ENCODE data around the gene IMPA2.

The IMPA2 gene

DNA sequence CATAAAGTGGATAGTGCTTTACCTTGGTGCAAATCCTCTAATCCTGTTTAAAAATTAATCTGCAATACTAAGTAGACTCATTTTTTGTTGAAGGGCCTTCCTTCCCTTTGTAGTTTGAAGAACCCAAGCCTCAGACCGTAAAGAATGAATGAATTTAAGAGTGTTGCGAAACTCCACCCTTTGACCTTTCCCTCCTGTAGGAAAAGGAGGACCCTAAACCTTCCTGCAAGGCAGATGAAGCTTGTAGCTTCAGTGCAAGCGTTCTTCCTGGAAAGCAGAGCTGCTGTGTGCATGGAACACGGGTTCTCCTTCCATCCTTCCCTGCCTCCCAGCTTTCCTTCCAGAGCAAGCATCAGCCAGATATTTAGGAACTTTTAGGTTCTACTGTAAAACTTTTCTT lies 1.7 kb downstream of the IMPA2 start:
- H3K27me3 ChIP-seq (ENCODE audit: low read depth, low read length), result no peaks in the 10 kb centered on the region
- no peak overlapping the region for H3K9ac ChIP-seq (ENCODE audit: low read length)
- no peaks in the 10 kb centered on the region for H3K9me3 ChIP-seq (ENCODE audit: insufficient read depth, low read length)
- peaks cover 8% of the 10 kb centered on the region for H3K4me1 ChIP-seq (ENCODE audit: low read length)
- no peak overlapping the region for H3K27ac ChIP-seq (ENCODE audit: low read length)
- H4K20me1 ChIP-seq (ENCODE audit: insufficient read depth, low read length), result 0 out of 2 replicates have a peak, but pooled peaks cover 4% of the 10 kb centered on the region
- TF ChIP-seq, protein P1, sequence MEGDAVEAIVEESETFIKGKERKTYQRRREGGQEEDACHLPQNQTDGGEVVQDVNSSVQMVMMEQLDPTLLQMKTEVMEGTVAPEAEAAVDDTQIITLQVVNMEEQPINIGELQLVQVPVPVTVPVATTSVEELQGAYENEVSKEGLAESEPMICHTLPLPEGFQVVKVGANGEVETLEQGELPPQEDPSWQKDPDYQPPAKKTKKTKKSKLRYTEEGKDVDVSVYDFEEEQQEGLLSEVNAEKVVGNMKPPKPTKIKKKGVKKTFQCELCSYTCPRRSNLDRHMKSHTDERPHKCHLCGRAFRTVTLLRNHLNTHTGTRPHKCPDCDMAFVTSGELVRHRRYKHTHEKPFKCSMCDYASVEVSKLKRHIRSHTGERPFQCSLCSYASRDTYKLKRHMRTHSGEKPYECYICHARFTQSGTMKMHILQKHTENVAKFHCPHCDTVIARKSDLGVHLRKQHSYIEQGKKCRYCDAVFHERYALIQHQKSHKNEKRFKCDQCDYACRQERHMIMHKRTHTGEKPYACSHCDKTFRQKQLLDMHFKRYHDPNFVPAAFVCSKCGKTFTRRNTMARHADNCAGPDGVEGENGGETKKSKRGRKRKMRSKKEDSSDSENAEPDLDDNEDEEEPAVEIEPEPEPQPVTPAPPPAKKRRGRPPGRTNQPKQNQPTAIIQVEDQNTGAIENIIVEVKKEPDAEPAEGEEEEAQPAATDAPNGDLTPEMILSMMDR (IDR thresholded peaks at IDR 0.05; ENCODE audit: low read depth, low read length), result no peak
- no peak for TF ChIP-seq EZH2phosphoT487 (IDR thresholded peaks at IDR 0.05; ENCODE audit: low read depth)
- H3K79me2 ChIP-seq (ENCODE audit: low read length), result no peaks in the 10 kb centered on the region; the same call in 1 of the 2 replicates
- H3K4me3 ChIP-seq (ENCODE audit: low read length), result peak overlapping the region; percentile 80; the same call in 1 of the 2 replicates
- peak overlapping the region; percentile 67 for H3K4me2 ChIP-seq (ENCODE audit: low read length)
- H3K36me3 ChIP-seq (replicated peaks; ENCODE audit: low read depth, low read length), result no peaks in the 10 kb centered on the region
- no peak overlapping the region for H2AFZ ChIP-seq (ENCODE audit: low read depth, low read length)

- no peak for TF ChIP-seq EZH2phosphoT487 (IDR thresholded peaks at IDR 0.05; ENCODE audit: low read depth)
- TF ChIP-seq, protein P1 (IDR thresholded peaks at IDR 0.05; ENCODE audit: low read depth, low read length), result no peak
- H3K36me3 ChIP-seq (replicated peaks; ENCODE audit: low read depth, low read length), result no peaks in the 10 kb centered on the region
- no peak overlapping the region for H3K4me3 ChIP-seq (ENCODE audit: low read length)
- no peak overlapping the region for H3K9ac ChIP-seq (ENCODE audit: low read length)
- H3K27ac ChIP-seq (ENCODE audit: low read length), result no peak overlapping the region
- H4K20me1 ChIP-seq (ENCODE audit: insufficient read depth, low read length), result 0 out of 2 replicates have a peak, but pooled peaks cover 4% of the 10 kb centered on the region
- H3K4me1 ChIP-seq (ENCODE audit: low read length), result peaks cover 8% of the 10 kb centered on the region
- no peak overlapping the region for H3K4me2 ChIP-seq (ENCODE audit: low read length)
- no peaks in the 10 kb centered on the region; the same call in 1 of the 2 replicates for H3K79me2 ChIP-seq (ENCODE audit: low read length)
- no peak overlapping the region for H2AFZ ChIP-seq (ENCODE audit: low read depth, low read length)
- H3K27me3 ChIP-seq (ENCODE audit: low read depth, low read length), result no peaks in the 10 kb centered on the region
- H3K9me3 ChIP-seq (ENCODE audit: insufficient read depth, low read length), result no peaks in the 10 kb centered on the region
Observed at GRCh38 chr18:11983592-11983991, 2.3 kb downstream of the IMPA2 start.

DNA sequence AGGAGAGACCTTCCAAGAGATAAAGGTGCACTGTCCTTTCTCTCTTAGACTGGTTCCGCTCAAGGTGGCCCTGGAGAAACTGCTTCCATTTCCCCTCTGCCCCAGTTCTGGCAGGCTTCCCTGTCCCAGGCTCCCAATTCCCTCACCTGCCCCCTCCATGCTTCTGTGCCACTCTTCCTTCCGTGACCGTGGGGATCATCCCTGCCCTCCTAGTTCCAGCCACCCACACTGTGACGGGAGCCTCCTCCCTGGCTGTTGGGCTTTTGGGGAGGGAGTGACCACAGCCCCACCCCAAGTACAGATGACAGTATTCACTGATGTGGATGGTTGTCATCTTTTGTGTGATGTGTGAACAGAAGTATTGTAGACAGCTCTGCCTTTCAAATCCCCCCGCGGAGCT lies 2.8 kb downstream of the IMPA2 start:
- Histone ChIP-seq H4K20me1 (ENCODE audit: insufficient read depth, low read length) (0 out of 2 replicates have a peak, but pooled peaks cover 4% of the 10 kb centered on the region), H3K4me2 (ENCODE audit: low read length) (no peak overlapping the region), H3K79me2 (ENCODE audit: low read length) (no peaks in the 10 kb centered on the region; the same call in 1 of the 2 replicates), H3K27me3 (ENCODE audit: low read depth, low read length) (no peaks in the 10 kb centered on the region), H3K4me3 (ENCODE audit: low read length) (no peak overlapping the region), H3K9ac (ENCODE audit: low read length) (no peak overlapping the region), H3K4me1 (ENCODE audit: low read length) (peaks cover 8% of the 10 kb centered on the region), H3K36me3 (replicated peaks; ENCODE audit: low read depth, low read length) (no peaks in the 10 kb centered on the region), H3K9me3 (ENCODE audit: insufficient read depth, low read length) (no peaks in the 10 kb centered on the region), H2AFZ (ENCODE audit: low read depth, low read length) (no peak overlapping the region), H3K27ac (ENCODE audit: low read length) (no peak overlapping the region)
- TF ChIP-seq EZH2phosphoT487 (IDR thresholded peaks at IDR 0.05; ENCODE audit: low read depth), result no peak
- TF ChIP-seq, protein P1 (IDR thresholded peaks at IDR 0.05; ENCODE audit: low read depth, low read length), result no peak

DNA sequence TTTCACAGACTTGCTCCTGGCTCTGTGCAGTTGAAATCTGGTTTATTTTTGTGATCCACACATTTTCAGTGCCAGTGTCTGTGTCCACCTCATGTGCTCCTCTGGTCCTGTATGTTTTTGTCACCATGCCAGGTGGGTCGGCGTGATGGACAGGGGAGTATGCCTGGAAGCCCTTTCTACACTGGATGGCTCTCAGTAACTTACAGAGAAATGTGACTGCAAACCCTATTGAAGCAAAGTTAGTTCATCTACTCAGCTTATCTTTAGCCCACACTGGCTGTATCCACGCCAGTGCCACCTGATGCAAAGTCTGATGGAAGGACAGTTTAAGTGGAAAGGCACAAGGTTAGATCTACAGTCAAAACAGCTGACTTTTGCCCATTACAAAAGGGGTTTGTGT lies 4.3 kb downstream of the IMPA2 start:
- Histone ChIP-seq H3K36me3 (replicated peaks; ENCODE audit: low read depth, low read length) (no peaks in the 10 kb centered on the region), H3K79me2 (ENCODE audit: low read length) (no peaks in the 10 kb centered on the region; the same call in 1 of the 2 replicates), H3K9ac (ENCODE audit: low read length) (no peak overlapping the region), H3K4me1 (ENCODE audit: low read length) (peaks cover 12% of the 10 kb centered on the region), H3K4me2 (ENCODE audit: low read length) (no peak overlapping the region), H3K4me3 (ENCODE audit: low read length) (no peak overlapping the region), H2AFZ (ENCODE audit: low read depth, low read length) (no peak overlapping the region), H3K9me3 (ENCODE audit: insufficient read depth, low read length) (no peaks in the 10 kb centered on the region), H4K20me1 (ENCODE audit: insufficient read depth, low read length) (0 out of 2 replicates have a peak, but pooled peaks cover 4% of the 10 kb centered on the region), H3K27me3 (ENCODE audit: low read depth, low read length) (no peaks in the 10 kb centered on the region), H3K27ac (ENCODE audit: low read length) (no peak overlapping the region)
- TF ChIP-seq, protein P1 (IDR thresholded peaks at IDR 0.05; ENCODE audit: low read depth, low read length), result no peak
- TF ChIP-seq EZH2phosphoT487 (IDR thresholded peaks at IDR 0.05; ENCODE audit: low read depth), result no peak

Measured in OCI-LY3 (cell line).